Right lung (tissue), 5 donors: Measurements from ENCODE around the gene RHOA. TPM values are rescaled to one million over a fixed set of nuclear protein-coding genes. Genes with fewer than 3 reads are reported as not detected.
"Not testable (repeated sequence)": the region's sequence is repeated elsewhere in the genome, so short reads cannot be mapped to it uniquely, and the experiment has no call there.

ENCODE experiments used
- DNase-seq, 2 donors: peaks; one replicate each; pipeline ENCODE4 v3.0.0-alpha.2; 2013
- polyA plus RNA-seq, 5 donors: library from polyadenylated mRNA; unstranded; fragments of 120-200 nt; gene quantifications; one replicate each; pipeline versions ENCODE4 v1.2.1 to v1.2.3, GENCODE V29; 2013; ENCODE audit warnings: inconsistent platforms in 1 of 5, low replicate concordance in 1 of 5; ENCODE audit not compliant: insufficient read length in 5 of 5, insufficient read depth in 1 of 5

The RHOA gene
- polyA plus RNA-seq, 5 donors, result 456 to 543 (median 472) TPM

GRCh38 chr3:49371946-49372345, 39.8 kb downstream of the RHOA start:
- no peak for DNase-seq

- DNase-seq, result no peak
Measured at GRCh38 chr3:49370585-49371290, 41.0 kb downstream of the RHOA start.

- no peak for DNase-seq
Measured at GRCh38 chr3:49362561-49362960, 49.2 kb downstream of the RHOA start.

- DNase-seq, result no peak
Measured at GRCh38 chr3:49359623-49360022, 52.2 kb downstream of the RHOA start.

- DNase-seq, result no peak
Measured at GRCh38 chr3:49358884-49359225, 52.9 kb downstream of the RHOA start.

- peak; percentile 93 for DNase-seq
Measured at GRCh38 chr3:49358217-49358883, 53.4 kb downstream of the RHOA start, which contains the start of gene GPX1. GPX1 (minus strand) TSS chr3:49358353; CDS start chr3:49358278, 75 bp downstream.

GRCh38 chr3:49357443-49358216, 54.1 kb downstream of the RHOA start:
- not testable (repeated sequence) for DNase-seq

GRCh38 chr3:49357095-49357442, 54.7 kb downstream of the RHOA start:
- DNase-seq, result not testable (repeated sequence)

- DNase-seq, result no peak
Measured at GRCh38 chr3:49352890-49353421, 58.8 kb downstream of the RHOA start.

- no peak for DNase-seq
Measured at GRCh38 chr3:49352281-49352680, 59.5 kb downstream of the RHOA start.

GRCh38 chr3:49351521-49352011, 60.2 kb downstream of the RHOA start:
- no peak for DNase-seq

GRCh38 chr3:49349348-49350114, 62.2 kb downstream of the RHOA start:
- no peak for DNase-seq

GRCh38 chr3:49348361-49348760, 63.4 kb downstream of the RHOA start:
- DNase-seq, result not testable (repeated sequence)

GRCh38 chr3:49346797-49347251, 65.0 kb downstream of the RHOA start:
- DNase-seq, result no peak

- DNase-seq, result no peak
Measured at GRCh38 chr3:49343163-49343562, 68.6 kb downstream of the RHOA start.

- no peak for DNase-seq
Measured at GRCh38 chr3:49341996-49342395, 69.8 kb downstream of the RHOA start.

- DNase-seq, result peak; percentile 86
Measured at GRCh38 chr3:49339941-49340800, 71.6 kb downstream of the RHOA start, which contains the start of gene USP4. USP4 (minus strand) TSS chr3:49340053; CDS start chr3:49340024, 29 bp downstream.

GRCh38 chr3:49339581-49339940, 72.2 kb downstream of the RHOA start:
- no peak for DNase-seq

- no peak for DNase-seq
Measured at GRCh38 chr3:49333916-49334633, 77.7 kb downstream of the RHOA start.

GRCh38 chr3:49333091-49333490, 78.7 kb downstream of the RHOA start:
- DNase-seq, result no peak
